Measurements from ENCODE around the gene CACNA1C. TPM values are rescaled to one million over a fixed set of nuclear protein-coding genes. Genes with fewer than 3 reads are reported as not detected.

Gene CACNA1C
- total RNA-seq, 4 donors from 2014 or later, result 1.4 to 3.7 (median 2.2) TPM

GRCh38 chr12:2352203-2352602, 299.4 kb downstream of the CACNA1C start:
- Histone ChIP-seq H3K9me3 (no peaks in the 10 kb centered on the region), H3K4me1 (no peaks in the 10 kb centered on the region), H3K27ac (no peak overlapping the region), H3K4me3 (no peak overlapping the region), H3K27me3 (no peaks in the 10 kb centered on the region), H3K36me3 (no peaks in the 10 kb centered on the region)
- TF ChIP-seq POLR2A (IDR thresholded peaks at IDR 0.05) (no peak), CTCF (IDR thresholded peaks at IDR 0.05) (no peak), POLR2AphosphoS5 (IDR thresholded peaks at IDR 0.05) (no peak), EP300 (IDR thresholded peaks at IDR 0.05) (no peak)
- no peak for DNase-seq (ENCODE audit: low spot score in 2 of 2)
- 89% methylated on average over 6 of the region's 6 CpGs for WGBS

GRCh38 chr12:2353281-2353680, 300.5 kb downstream of the CACNA1C start:
- DNase-seq (ENCODE audit: low spot score in 2 of 2), result no peak
- H3K9me3 ChIP-seq, result no peaks in the 10 kb centered on the region
- H3K27me3 ChIP-seq, result no peaks in the 10 kb centered on the region
- no peak overlapping the region for H3K27ac ChIP-seq
- WGBS, result 95% methylated on average over 8 of the region's 9 CpGs
- no peak for TF ChIP-seq CTCF (IDR thresholded peaks at IDR 0.05)
- no peak for TF ChIP-seq POLR2AphosphoS5 (IDR thresholded peaks at IDR 0.05)
- TF ChIP-seq POLR2A (IDR thresholded peaks at IDR 0.05), result no peak
- TF ChIP-seq EP300 (IDR thresholded peaks at IDR 0.05), result no peak
- no peak overlapping the region for H3K4me3 ChIP-seq
- no peaks in the 10 kb centered on the region for H3K36me3 ChIP-seq
- peaks cover 3% of the 10 kb centered on the region for H3K4me1 ChIP-seq

GRCh38 chr12:2353691-2354090, 300.9 kb downstream of the CACNA1C start:
- WGBS, result 90% methylated on average over 6 of the region's 6 CpGs
- DNase-seq (ENCODE audit: low spot score in 2 of 2), result no peak
- Histone ChIP-seq H3K27me3 (no peaks in the 10 kb centered on the region), H3K4me3 (no peak overlapping the region), H3K27ac (no peak overlapping the region), H3K36me3 (no peaks in the 10 kb centered on the region), H3K9me3 (no peaks in the 10 kb centered on the region), H3K4me1 (peaks cover 7% of the 10 kb centered on the region)
- no peak for TF ChIP-seq CTCF (IDR thresholded peaks at IDR 0.05)
- TF ChIP-seq EP300 (IDR thresholded peaks at IDR 0.05), result no peak
- no peak for TF ChIP-seq POLR2AphosphoS5 (IDR thresholded peaks at IDR 0.05)
- no peak for TF ChIP-seq POLR2A (IDR thresholded peaks at IDR 0.05)

GRCh38 chr12:2354151-2354991, 301.6 kb downstream of the CACNA1C start:
- no peaks in the 10 kb centered on the region for H3K9me3 ChIP-seq
- no peak for DNase-seq (ENCODE audit: low spot score in 2 of 2)
- no peak overlapping the region for H3K4me3 ChIP-seq
- no peaks in the 10 kb centered on the region for H3K36me3 ChIP-seq
- no peaks in the 10 kb centered on the region for H3K27me3 ChIP-seq
- 72% methylated on average over 19 of the region's 19 CpGs for WGBS
- peaks cover 11% of the 10 kb centered on the region for H3K4me1 ChIP-seq
- TF ChIP-seq CTCF (IDR thresholded peaks at IDR 0.05) (no peak), POLR2A (IDR thresholded peaks at IDR 0.05) (no peak)
- no peak overlapping the region for H3K27ac ChIP-seq

GRCh38 chr12:2355198-2355597, 302.4 kb downstream of the CACNA1C start:
- Histone ChIP-seq H3K9me3 (no peaks in the 10 kb centered on the region), H3K4me1 (peaks cover 11% of the 10 kb centered on the region), H3K27me3 (no peaks in the 10 kb centered on the region), H3K27ac (no peak overlapping the region), H3K4me3 (no peak overlapping the region), H3K36me3 (no peaks in the 10 kb centered on the region)
- WGBS, result 76% methylated on average over 3 of the region's 3 CpGs
- DNase-seq (ENCODE audit: low spot score in 2 of 2), result no peak
- TF ChIP-seq POLR2A (IDR thresholded peaks at IDR 0.05), result no peak
- TF ChIP-seq EP300 (IDR thresholded peaks at IDR 0.05), result no peak
- TF ChIP-seq CTCF (IDR thresholded peaks at IDR 0.05), result no peak
- TF ChIP-seq POLR2AphosphoS5 (IDR thresholded peaks at IDR 0.05), result no peak

Measured in suprapubic skin (tissue), 4 donors.